ENCODE data around the gene FOSB.

The FOSB gene

DNA sequence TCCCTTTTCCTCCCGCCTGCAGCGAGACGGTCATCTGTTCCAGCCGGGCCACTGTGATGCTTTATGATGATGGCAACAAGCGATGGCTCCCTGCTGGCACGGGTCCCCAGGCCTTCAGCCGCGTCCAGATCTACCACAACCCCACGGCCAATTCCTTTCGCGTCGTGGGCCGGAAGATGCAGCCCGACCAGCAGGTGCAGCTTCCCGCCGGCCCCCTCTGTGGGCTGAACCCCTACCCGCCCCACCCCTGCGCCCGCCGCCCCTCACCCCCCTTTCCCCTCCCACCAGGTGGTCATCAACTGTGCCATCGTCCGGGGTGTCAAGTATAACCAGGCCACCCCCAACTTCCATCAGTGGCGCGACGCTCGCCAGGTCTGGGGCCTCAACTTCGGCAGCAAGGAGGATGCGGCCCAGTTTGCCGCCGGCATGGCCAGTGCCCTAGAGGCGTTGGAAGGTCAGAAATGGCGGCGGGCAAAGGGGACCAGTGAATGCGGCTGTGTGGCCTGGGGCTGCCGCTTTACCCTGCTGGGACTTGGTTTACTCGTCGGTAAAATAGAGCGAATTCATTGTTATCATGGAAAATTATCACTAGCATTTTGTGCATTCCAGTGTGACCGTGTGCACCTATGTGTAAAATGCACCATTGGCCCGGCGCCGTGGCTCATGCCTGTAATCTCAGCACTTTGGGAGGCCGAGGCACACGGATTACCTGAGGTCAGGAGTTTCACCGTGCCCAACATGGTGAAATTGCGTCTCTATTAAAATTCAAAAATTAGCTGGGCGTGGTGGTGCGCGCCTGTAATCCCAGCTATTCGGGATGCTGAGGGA is 50.1 kb downstream of the FOSB start:
- TF ChIP-seq GATA1 (IDR thresholded peaks at IDR 0.05; ENCODE audit: low read depth, low read length) (no peak), POLR2A (IDR thresholded peaks at IDR 0.05; ENCODE audit: low read length) (no peak)
- DNase-seq: no peak

GRCh38 chr19:45518469-45518826 is 50.7 kb downstream of the FOSB start:
- TF ChIP-seq POLR2A (IDR thresholded peaks at IDR 0.05; ENCODE audit: low read length): no peak
- DNase-seq: no peak

DNA sequence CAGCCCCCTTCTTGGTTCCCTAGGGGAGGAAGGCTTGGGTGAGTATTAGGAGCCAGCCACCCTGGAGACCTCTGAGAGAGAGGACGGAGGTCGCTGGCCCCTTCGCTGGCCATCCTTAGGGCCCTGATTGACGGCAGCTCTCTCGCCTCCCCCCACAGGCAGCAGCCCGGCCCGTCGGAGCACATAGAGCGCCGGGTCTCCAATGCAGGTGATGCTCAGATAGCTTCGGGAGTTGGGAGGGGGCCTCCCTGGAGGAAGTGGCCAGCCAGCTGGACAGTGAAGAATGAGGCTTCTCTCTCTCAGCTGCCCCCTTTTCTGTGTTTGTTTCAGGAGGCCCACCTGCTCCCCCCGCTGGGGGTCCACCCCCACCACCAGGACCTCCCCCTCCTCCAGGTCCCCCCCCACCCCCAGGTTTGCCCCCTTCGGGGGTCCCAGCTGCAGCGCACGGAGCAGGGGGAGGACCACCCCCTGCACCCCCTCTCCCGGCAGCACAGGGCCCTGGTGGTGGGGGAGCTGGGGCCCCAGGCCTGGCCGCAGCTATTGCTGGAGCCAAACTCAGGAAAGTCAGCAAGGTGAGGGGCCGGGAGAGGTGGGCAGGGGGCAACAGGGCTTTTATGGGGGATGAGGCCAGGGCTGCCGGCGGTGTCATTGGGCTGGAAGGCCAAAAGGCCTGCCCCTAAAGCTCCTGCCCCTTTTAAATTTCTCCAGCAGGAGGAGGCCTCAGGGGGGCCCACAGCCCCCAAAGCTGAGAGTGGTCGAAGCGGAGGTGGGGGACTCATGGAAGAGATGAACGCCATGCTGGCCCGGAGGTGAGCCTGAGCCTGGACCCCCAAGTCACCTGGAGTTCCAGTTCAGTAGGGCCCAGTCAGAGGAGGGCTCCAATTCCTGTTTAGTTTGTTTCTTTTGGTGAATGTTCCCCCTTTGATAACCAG is 54.5 kb downstream of the FOSB start:
- no peak for TF ChIP-seq GATA1 (IDR thresholded peaks at IDR 0.05; ENCODE audit: low read depth, low read length)
- no peak for TF ChIP-seq POLR2A (IDR thresholded peaks at IDR 0.05; ENCODE audit: low read length)
- DNase-seq: no peak

DNA sequence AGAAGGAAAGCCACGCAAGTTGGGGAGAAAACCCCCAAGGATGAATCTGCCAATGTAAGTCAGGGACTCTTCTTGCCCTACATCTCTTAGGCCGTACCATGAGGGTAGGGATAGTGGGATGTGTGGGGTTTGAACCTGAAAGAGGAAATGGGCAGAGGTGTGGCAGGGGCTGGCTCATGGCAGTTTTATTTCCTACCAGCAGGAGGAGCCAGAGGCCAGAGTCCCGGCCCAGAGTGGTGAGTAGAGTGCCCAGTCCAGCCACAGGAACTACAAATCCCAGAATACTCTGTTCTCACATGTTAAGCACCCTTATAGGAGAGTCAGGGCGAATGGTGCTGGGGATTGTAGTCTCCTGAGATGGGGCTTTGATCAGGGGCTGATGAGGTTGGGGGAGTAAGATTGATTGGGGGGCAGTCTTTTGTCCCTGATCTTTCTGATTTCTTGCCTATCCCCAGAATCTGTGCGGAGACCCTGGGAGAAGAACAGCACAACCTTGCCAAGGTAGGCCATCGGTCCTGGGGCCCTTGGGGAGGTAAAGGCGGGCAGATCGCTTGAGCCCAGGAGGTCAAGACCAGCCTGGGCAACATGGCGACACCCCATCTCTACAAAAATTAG is 56.0 kb downstream of the FOSB start:
- DNase-seq: peak; percentile 88 to 94
- TF ChIP-seq GATA1 (IDR thresholded peaks at IDR 0.05; ENCODE audit: low read depth, low read length): no peak
- no peak for TF ChIP-seq POLR2A (IDR thresholded peaks at IDR 0.05; ENCODE audit: low read length)

DNA sequence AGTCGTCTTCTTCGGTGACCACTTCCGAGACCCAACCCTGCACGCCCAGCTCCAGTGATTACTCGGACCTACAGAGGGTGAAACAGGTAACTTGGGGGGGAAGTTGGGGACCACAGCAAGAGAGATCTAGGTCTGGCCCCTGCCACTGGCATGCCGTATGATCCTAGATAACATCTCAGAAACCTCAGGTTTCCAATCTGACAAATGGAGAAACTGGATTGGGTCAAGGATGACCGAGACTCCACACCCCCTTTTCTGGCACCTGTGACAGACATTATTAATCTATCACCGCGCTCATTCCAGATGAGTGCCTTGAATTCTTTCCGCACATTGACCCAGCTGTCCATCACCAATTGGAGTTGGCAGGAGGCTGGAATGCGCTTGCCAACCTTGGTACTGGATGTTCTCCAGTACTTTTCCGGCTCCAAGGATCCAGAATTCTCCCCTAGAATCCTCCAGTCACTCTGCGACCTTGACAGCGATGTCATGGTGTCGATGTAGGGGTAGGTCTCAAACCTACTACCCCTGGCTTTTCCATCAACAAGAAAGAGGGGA is 56.9 kb downstream of the FOSB start:
- no peak for DNase-seq
- TF ChIP-seq POLR2A (IDR thresholded peaks at IDR 0.05; ENCODE audit: low read length): no peak
- TF ChIP-seq GATA1 (IDR thresholded peaks at IDR 0.05; ENCODE audit: low read depth, low read length): no peak
